ENCODE data around the gene CNNM3. TPM values are rescaled to one million over a fixed set of nuclear protein-coding genes. Genes with fewer than 3 reads are reported as not detected.

Gene CNNM3
- polyA plus RNA-seq, 4 donors: 5.7 to 36.8 (median 11.3) TPM

DNA sequence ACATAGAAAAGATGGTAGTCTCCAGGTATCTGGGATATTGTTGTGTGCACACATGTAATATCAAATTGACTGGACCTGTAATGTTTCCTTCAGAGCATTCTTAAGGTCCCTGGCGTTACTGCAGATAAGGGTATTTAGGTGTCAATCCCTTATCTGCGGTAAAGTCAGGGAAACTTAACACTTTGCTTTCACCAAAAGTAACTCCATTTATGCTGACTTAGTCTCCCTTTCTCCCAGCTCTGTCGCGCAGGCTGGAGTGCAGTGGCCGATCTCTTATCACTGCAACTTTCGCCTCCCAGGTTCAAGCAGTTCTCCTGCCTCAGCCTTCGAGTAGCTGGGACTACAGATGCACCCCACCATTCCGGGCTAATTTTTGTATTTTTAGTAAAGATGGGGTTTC, 1.8 kb downstream of the CNNM3 start:
- FAIRE-seq (no peak), DNase-seq (peak in 1 of 2 donors; percentile 40)
- Histone ChIP-seq H3K4me1 (ENCODE audit: control insufficient read depth in 3 of 3, insufficient read depth in 2 of 3, low read depth in 1 of 3, low read length in 2 of 3) (peaks cover 14 to 49% (median 14%) of the 10 kb centered on the region in 3 donors), H3K36me3 (ENCODE audit: control insufficient read depth in 3 of 3, insufficient read depth in 2 of 3, low read depth in 1 of 3, low read length in 3 of 3) (peaks cover 0 to 32% (median 0%) of the 10 kb centered on the region in 3 donors), H3K27me3 (ENCODE audit: control insufficient read depth in 3 of 3, insufficient read depth in 3 of 3, low read length in 3 of 3) (no peaks in the 10 kb centered on the region), H3K27ac (ENCODE audit: low read depth in 1 of 3, low read length in 2 of 3) (no peak overlapping the region), H3K4me3 (ENCODE audit: low read depth in 1 of 3, low read length in 3 of 3) (peak overlapping the region in 2 of 3 donors; percentile 60 to 68), H3K9me3 (ENCODE audit: control insufficient read depth in 2 of 2, insufficient read depth in 1 of 2, low read depth in 1 of 2, low read length in 1 of 2) (no peaks in the 10 kb centered on the region)
- 27 to 66% (median 50%) methylated on average over 8 of the region's 8 CpGs for WGBS, 3 donors

- H3K36me3 ChIP-seq (ENCODE audit: control insufficient read depth in 3 of 3, insufficient read depth in 2 of 3, low read depth in 1 of 3, low read length in 3 of 3): peaks cover 0 to 43% (median 0%) of the 10 kb centered on the region in 3 donors
- H3K9me3 ChIP-seq (ENCODE audit: control insufficient read depth in 2 of 2, insufficient read depth in 1 of 2, low read depth in 1 of 2, low read length in 1 of 2): no peaks in the 10 kb centered on the region
- H3K27me3 ChIP-seq (ENCODE audit: control insufficient read depth in 3 of 3, insufficient read depth in 3 of 3, low read length in 3 of 3): no peaks in the 10 kb centered on the region
- H3K4me1 ChIP-seq (ENCODE audit: control insufficient read depth in 3 of 3, insufficient read depth in 2 of 3, low read depth in 1 of 3, low read length in 2 of 3): peaks cover 14 to 59% (median 14%) of the 10 kb centered on the region in 3 donors
- FAIRE-seq (no peak), DNase-seq (peak; percentile 93 to 98)
- H3K4me3 ChIP-seq (ENCODE audit: low read depth in 1 of 3, low read length in 3 of 3): peak overlapping the region in 2 of 3 donors; percentile 22 to 42
- 24 to 61% (median 37%) methylated on average over 9 to 10 of the region's 10 CpGs for WGBS, 3 donors
- peak overlapping the region; percentile 54 to 83 (median 78) for H3K27ac ChIP-seq (ENCODE audit: low read depth in 1 of 3, low read length in 2 of 3)
These were observed 3.2 kb downstream of the CNNM3 start for GRCh38 chr2:96819128-96819875.

DNA sequence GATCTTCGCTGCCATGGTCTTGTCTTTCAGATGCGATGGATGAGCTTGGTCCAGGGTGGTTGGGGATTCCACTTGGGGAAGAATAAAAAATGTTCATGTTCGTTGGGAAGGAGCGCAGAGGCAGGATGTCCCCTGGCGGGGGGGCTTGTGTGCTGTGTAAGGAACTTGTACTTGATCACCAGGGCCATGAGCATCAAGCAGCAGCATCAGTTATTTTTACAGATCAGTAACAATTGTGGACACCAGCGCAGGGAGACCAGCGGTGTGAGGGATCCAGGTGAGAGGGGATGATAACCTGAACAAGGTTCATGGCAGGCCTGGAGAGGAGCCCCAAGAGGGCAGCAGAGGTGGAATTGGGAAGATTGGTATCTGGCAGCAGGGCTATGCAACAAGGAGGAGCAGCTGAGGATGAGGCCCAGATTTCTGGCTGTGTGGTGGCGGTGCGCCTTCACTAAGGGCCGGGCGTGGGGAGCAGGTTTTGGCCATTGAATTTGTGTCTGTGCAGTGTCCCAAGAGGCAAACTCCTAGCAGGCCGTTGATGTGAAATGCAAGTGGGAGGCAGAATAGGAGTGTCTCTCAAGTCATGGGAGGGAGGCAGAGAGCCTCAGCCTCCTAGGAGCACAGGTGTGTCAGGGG, 3.9 kb downstream of the CNNM3 start:
- peak overlapping the region in 2 of 3 donors; percentile 9 to 37 for H3K4me3 ChIP-seq (ENCODE audit: low read depth in 1 of 3, low read length in 3 of 3)
- peaks cover 0 to 50% (median 0%) of the 10 kb centered on the region in 3 donors for H3K36me3 ChIP-seq (ENCODE audit: control insufficient read depth in 3 of 3, insufficient read depth in 2 of 3, low read depth in 1 of 3, low read length in 3 of 3)
- FAIRE-seq (no peak), DNase-seq (no peak)
- H3K4me1 ChIP-seq (ENCODE audit: control insufficient read depth in 3 of 3, insufficient read depth in 2 of 3, low read depth in 1 of 3, low read length in 2 of 3): peaks cover 14 to 63% (median 14%) of the 10 kb centered on the region in 3 donors
- H3K27me3 ChIP-seq (ENCODE audit: control insufficient read depth in 3 of 3, insufficient read depth in 3 of 3, low read length in 3 of 3): no peaks in the 10 kb centered on the region
- WGBS, 3 donors: 31 to 67% (median 57%) methylated on average over 12 of the region's 12 CpGs
- H3K9me3 ChIP-seq (ENCODE audit: control insufficient read depth in 2 of 2, insufficient read depth in 1 of 2, low read depth in 1 of 2, low read length in 1 of 2): no peaks in the 10 kb centered on the region
- H3K27ac ChIP-seq (ENCODE audit: low read depth in 1 of 3, low read length in 2 of 3): peak overlapping the region; percentile 43 to 83 (median 78)

GRCh38 chr2:96821113-96821675, 5.1 kb downstream of the CNNM3 start:
- Histone ChIP-seq H3K4me1 (ENCODE audit: control insufficient read depth in 3 of 3, insufficient read depth in 2 of 3, low read depth in 1 of 3, low read length in 2 of 3) (peaks cover 14 to 59% (median 14%) of the 10 kb centered on the region in 3 donors), H3K4me3 (ENCODE audit: low read depth in 1 of 3, low read length in 3 of 3) (peak overlapping the region in 2 of 3 donors; percentile 9 to 37), H3K27ac (ENCODE audit: low read depth in 1 of 3, low read length in 2 of 3) (peak overlapping the region; percentile 43 to 83 (median 78)), H3K27me3 (ENCODE audit: control insufficient read depth in 3 of 3, insufficient read depth in 3 of 3, low read length in 3 of 3) (no peaks in the 10 kb centered on the region), H3K9me3 (ENCODE audit: control insufficient read depth in 2 of 2, insufficient read depth in 1 of 2, low read depth in 1 of 2, low read length in 1 of 2) (no peaks in the 10 kb centered on the region), H3K36me3 (ENCODE audit: control insufficient read depth in 3 of 3, insufficient read depth in 2 of 3, low read depth in 1 of 3, low read length in 3 of 3) (peaks cover 2 to 62% (median 4%) of the 10 kb centered on the region in 3 donors)
- FAIRE-seq (no peak), DNase-seq (peak; percentile 71 to 76)
- WGBS, 3 donors: 21 to 58% (median 35%) methylated on average over 11 of the region's 11 CpGs

GRCh38 chr2:96822786-96823185, 6.7 kb downstream of the CNNM3 start:
- Histone ChIP-seq H3K27ac (ENCODE audit: low read depth in 1 of 3, low read length in 2 of 3) (no peak overlapping the region), H3K27me3 (ENCODE audit: control insufficient read depth in 3 of 3, insufficient read depth in 3 of 3, low read length in 3 of 3) (no peaks in the 10 kb centered on the region), H3K4me1 (ENCODE audit: control insufficient read depth in 3 of 3, insufficient read depth in 2 of 3, low read depth in 1 of 3, low read length in 2 of 3) (peaks cover 14 to 59% (median 14%) of the 10 kb centered on the region in 3 donors), H3K36me3 (ENCODE audit: control insufficient read depth in 3 of 3, insufficient read depth in 2 of 3, low read depth in 1 of 3, low read length in 3 of 3) (peaks cover 4 to 77% (median 8%) of the 10 kb centered on the region in 3 donors), H3K4me3 (ENCODE audit: low read depth in 1 of 3, low read length in 3 of 3) (no peak overlapping the region), H3K9me3 (ENCODE audit: control insufficient read depth in 2 of 2, insufficient read depth in 1 of 2, low read depth in 1 of 2, low read length in 1 of 2) (no peaks in the 10 kb centered on the region)
- WGBS, 3 donors: 64 to 78% (median 67%) methylated on average over 4 of the region's 4 CpGs
- FAIRE-seq (no peak), DNase-seq (no peak)

GRCh38 chr2:96823198-96823597, 7.1 kb downstream of the CNNM3 start:
- DNase-seq (no peak), FAIRE-seq (no peak)
- H3K9me3 ChIP-seq (ENCODE audit: control insufficient read depth in 2 of 2, insufficient read depth in 1 of 2, low read depth in 1 of 2, low read length in 1 of 2): no peaks in the 10 kb centered on the region
- no peak overlapping the region for H3K4me3 ChIP-seq (ENCODE audit: low read depth in 1 of 3, low read length in 3 of 3)
- H3K4me1 ChIP-seq (ENCODE audit: control insufficient read depth in 3 of 3, insufficient read depth in 2 of 3, low read depth in 1 of 3, low read length in 2 of 3): peaks cover 14 to 59% (median 14%) of the 10 kb centered on the region in 3 donors
- H3K36me3 ChIP-seq (ENCODE audit: control insufficient read depth in 3 of 3, insufficient read depth in 2 of 3, low read depth in 1 of 3, low read length in 3 of 3): peaks cover 4 to 81% (median 10%) of the 10 kb centered on the region in 3 donors
- no peak overlapping the region for H3K27ac ChIP-seq (ENCODE audit: low read depth in 1 of 3, low read length in 2 of 3)
- no peaks in the 10 kb centered on the region for H3K27me3 ChIP-seq (ENCODE audit: control insufficient read depth in 3 of 3, insufficient read depth in 3 of 3, low read length in 3 of 3)
- WGBS, 3 donors: 73 to 88% (median 83%) methylated on average over 11 of the region's 11 CpGs

- Histone ChIP-seq H3K4me3 (ENCODE audit: low read depth in 1 of 3, low read length in 3 of 3) (no peak overlapping the region), H3K27ac (ENCODE audit: low read depth in 1 of 3, low read length in 2 of 3) (no peak overlapping the region), H3K27me3 (ENCODE audit: control insufficient read depth in 3 of 3, insufficient read depth in 3 of 3, low read length in 3 of 3) (no peaks in the 10 kb centered on the region), H3K36me3 (ENCODE audit: control insufficient read depth in 3 of 3, insufficient read depth in 2 of 3, low read depth in 1 of 3, low read length in 3 of 3) (peaks cover 4 to 85% (median 15%) of the 10 kb centered on the region in 3 donors), H3K9me3 (ENCODE audit: control insufficient read depth in 2 of 2, insufficient read depth in 1 of 2, low read depth in 1 of 2, low read length in 1 of 2) (no peaks in the 10 kb centered on the region), H3K4me1 (ENCODE audit: control insufficient read depth in 3 of 3, insufficient read depth in 2 of 3, low read depth in 1 of 3, low read length in 2 of 3) (peaks cover 7 to 52% (median 10%) of the 10 kb centered on the region in 3 donors)
- 35 to 61% (median 53%) methylated on average over 6 of the region's 6 CpGs for WGBS, 3 donors
- no peak for FAIRE-seq
- peak; percentile 48 to 50 for DNase-seq
These were observed 8.2 kb downstream of the CNNM3 start for GRCh38 chr2:96824079-96824870.

DNA sequence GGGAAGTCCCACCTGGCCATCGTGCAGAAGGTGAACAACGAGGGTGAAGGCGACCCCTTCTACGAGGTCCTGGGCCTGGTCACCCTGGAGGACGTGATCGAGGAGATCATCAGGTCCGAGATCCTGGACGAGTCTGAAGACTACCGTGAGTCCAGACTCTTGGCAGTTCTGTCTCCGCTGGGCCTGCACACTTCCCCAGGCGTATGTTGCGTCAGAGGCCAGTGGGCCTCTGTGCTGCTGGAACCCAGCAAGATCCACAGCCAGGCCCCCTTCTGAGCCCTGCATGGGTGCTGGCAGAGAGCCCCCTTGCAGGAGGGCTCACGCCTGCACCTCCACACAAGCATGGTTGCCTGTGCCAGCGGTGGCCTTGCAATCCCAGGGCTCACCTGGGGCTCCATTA, 9.0 kb downstream of the CNNM3 start:
- FAIRE-seq: no peak
- no peaks in the 10 kb centered on the region for H3K27me3 ChIP-seq (ENCODE audit: control insufficient read depth in 3 of 3, insufficient read depth in 3 of 3, low read length in 3 of 3)
- H3K4me1 ChIP-seq (ENCODE audit: control insufficient read depth in 3 of 3, insufficient read depth in 2 of 3, low read depth in 1 of 3, low read length in 2 of 3): peaks cover 3 to 44% (median 8%) of the 10 kb centered on the region in 3 donors
- WGBS, 3 donors: 88 to 92% (median 90%) methylated on average over 14 of the region's 14 CpGs
- H3K9me3 ChIP-seq (ENCODE audit: control insufficient read depth in 2 of 2, insufficient read depth in 1 of 2, low read depth in 1 of 2, low read length in 1 of 2): no peaks in the 10 kb centered on the region
- peaks cover 4 to 86% (median 15%) of the 10 kb centered on the region in 3 donors for H3K36me3 ChIP-seq (ENCODE audit: control insufficient read depth in 3 of 3, insufficient read depth in 2 of 3, low read depth in 1 of 3, low read length in 3 of 3)
- DNase-seq: no peak
- no peak overlapping the region for H3K27ac ChIP-seq (ENCODE audit: low read depth in 1 of 3, low read length in 2 of 3)
- no peak overlapping the region for H3K4me3 ChIP-seq (ENCODE audit: low read depth in 1 of 3, low read length in 3 of 3)
